B cell (primary cell): ENCODE results near the gene TBX1. TPM values are rescaled to one million over a fixed set of nuclear protein-coding genes. Genes with fewer than 3 reads are reported as not detected.
"Not testable (repeated sequence)": the region's sequence is repeated elsewhere in the genome, so short reads cannot be mapped to it uniquely, and the experiment has no call there.

Experiments used
- ATAC-seq: fragments of 200-7000 bp; cut with Tn5 transposase; one replicate; pipeline ENCODE4 v1.10.0; 2021; ENCODE audit warnings: low read depth, mild to moderate bottlenecking, moderate number of reproducible peaks, moderate library complexity
- CTCF ChIA-PET: fragments of 350-600 bp; sonication (Branson Sonifier 250); formaldehyde crosslinking; loops from one replicate; lab custom pipeline; 2021; ENCODE audit warnings: antibody characterized with exemption, inconsistent platforms; lab: Charles Lee
- POLR2A ChIA-PET: fragments of 350-600 bp; sonication (Branson Sonifier 250); formaldehyde crosslinking; loops from one replicate; lab custom pipeline; 2021; ENCODE audit warnings: antibody characterized with exemption; lab: Charles Lee
- DNase-seq: peaks from one replicate; pipeline ENCODE4 v3.0.0; 2013
- H2AFZ ChIP-seq: 2 replicates; pipeline ENCODE4 v1.6.1; 2012; ENCODE audit warnings: mild to moderate bottlenecking, low read depth, low read length; ENCODE audit not compliant: insufficient read depth, poor library complexity, severe bottlenecking
- H3K27ac ChIP-seq, 2 donors: 1 replicate in 1 of 2; 2 replicates in 1 of 2; pipeline ENCODE4 v1.5.1; 2012 to 2013; ENCODE audit warnings: low read length in 2 of 2, mild to moderate bottlenecking in 2 of 2, moderate library complexity in 1 of 2
- H3K27me3 ChIP-seq, 4 experiments: fragments of 200-600 bp in 1 of 4; sonication (generic) in 1 of 4; replicated peaks in 1 of 4; 1 replicate in 2 of 4; 2 replicates in 2 of 4; pipeline versions ENCODE4 v1.6.1 to v1.7.0; 2013 to 2016; ENCODE audit warnings: low read length in 3 of 4, mild to moderate bottlenecking in 2 of 4, mixed read lengths in 1 of 4, moderate library complexity in 1 of 4; ENCODE audit not compliant: insufficient read depth in 4 of 4, control insufficient read depth in 3 of 4; ENCODE audit errors: control extremely low read depth in 1 of 4
- H3K36me3 ChIP-seq, 2 experiments: replicated peaks in 1 of 2; 1 replicate in 1 of 2; 2 replicates in 1 of 2; pipeline versions ENCODE4 v1.6.1 to v1.7.1; 2013; ENCODE audit warnings: low read length in 1 of 2; ENCODE audit not compliant: insufficient read depth in 2 of 2, control insufficient read depth in 1 of 2; ENCODE audit errors: control extremely low read depth in 1 of 2, extremely low read depth in 1 of 2
- H3K4me1 ChIP-seq, 2 donors: fragments of 200-600 bp in 1 of 2; sonication (generic) in 1 of 2; 1 replicate in 1 of 2; 2 replicates in 1 of 2; pipeline versions ENCODE4 v1.5.1 to v1.6.1; 2013 to 2017; ENCODE audit warnings: low read length in 2 of 2; ENCODE audit not compliant: control insufficient read depth in 2 of 2, insufficient read depth in 2 of 2
- H3K4me2 ChIP-seq: replicated peaks from 2 replicates; pipeline ENCODE3; 2012; ENCODE audit warnings: mild to moderate bottlenecking, low read depth, low read length; ENCODE audit not compliant: poor library complexity, severe bottlenecking
- H3K4me3 ChIP-seq, 5 experiments: fragments of 200-600 bp in 1 of 5; sonication (generic) in 1 of 5; 1 replicate in 3 of 5; 2 replicates in 2 of 5; pipeline versions ENCODE4 v1.5.1 to v1.7.0; 2011 to 2016; ENCODE audit warnings: low read length in 4 of 5, mild to moderate bottlenecking in 4 of 5, low read depth in 2 of 5, control low read depth in 1 of 5, moderate library complexity in 1 of 5; ENCODE audit not compliant: insufficient read depth in 1 of 5; ENCODE audit errors: control extremely low read depth in 1 of 5, extremely low read depth in 1 of 5
- H3K79me2 ChIP-seq: fragments of 200-600 bp; sonication (generic); one replicate; pipeline ENCODE4 v1.6.0; 2016; ENCODE audit warnings: low read length; ENCODE audit not compliant: control insufficient read depth, insufficient read depth
- H3K9ac ChIP-seq: fragments of 200-600 bp; sonication (generic); 2 replicates; pipeline ENCODE4 v1.6.1; 2017; ENCODE audit warnings: mild to moderate bottlenecking, low read length, moderate library complexity
- H3K9me3 ChIP-seq, 3 donors: one replicate each; pipeline versions ENCODE4 v1.6.1 to v1.7.1; 2013; ENCODE audit warnings: low read length in 2 of 3; ENCODE audit not compliant: control insufficient read depth in 2 of 3, insufficient read depth in 1 of 3; ENCODE audit errors: control extremely low read depth in 1 of 3
- H4K20me1 ChIP-seq: 2 replicates; pipeline ENCODE4 v1.6.0; 2012; ENCODE audit warnings: mild to moderate bottlenecking, low read length; ENCODE audit not compliant: insufficient read depth, control insufficient read depth, poor library complexity, severe bottlenecking
- H3K27ac Mint-ChIP-seq: one replicate; pipeline ENCODE4 v1.8.0; 2021; ENCODE audit warnings: mixed read lengths
- H3K27me3 Mint-ChIP-seq: one replicate; pipeline ENCODE4 v1.8.0; 2021; ENCODE audit warnings: mixed read lengths
- H3K4me1 Mint-ChIP-seq: one replicate; pipeline ENCODE4 v1.8.0; 2021; ENCODE audit warnings: mixed read lengths
- H3K4me3 Mint-ChIP-seq: one replicate; pipeline ENCODE4 v1.8.0; 2021; ENCODE audit warnings: mixed read lengths
- H3K9me3 Mint-ChIP-seq: one replicate; pipeline ENCODE4 v1.8.0; 2022; ENCODE audit warnings: mixed read lengths; ENCODE audit not compliant: insufficient read depth
- CTCF ChIP-seq: fragments of 200-600 bp; IDR thresholded peaks from one replicate; pipeline ENCODE4 v1.8.0; 2022; ENCODE audit warnings: antibody characterized with exemption, mild to moderate bottlenecking
- EZH2 ChIP-seq: IDR thresholded peaks from 2 replicates; pipeline ENCODE4 v1.6.1; 2012; ENCODE audit warnings: borderline replicate concordance, low read depth, mild to moderate bottlenecking, moderate library complexity, low read length; ENCODE audit not compliant: insufficient read depth, poor library complexity, severe bottlenecking
- WGBS: methylation state at CpG from one replicate; pipeline ENCODE4 v1.1.5; 2013; ENCODE audit warnings: missing lambda C conversion rate; ENCODE audit not compliant: insufficient coverage; 5-methylcytosine and 5-hydroxymethylcytosine counted together
- intact Hi-C: fragments of 100-400 bp; cut with micrococcal nuclease; formaldehyde crosslinking; loops from one replicate; pipeline ENCODE4 v1.10.0; 2022
- polyA plus RNA-seq: library from polyadenylated mRNA; depleted of rRNA; stranded (reverse); fragments of >200 nt; gene quantifications from 2 replicates; pipeline ENCODE4 v1.2.3, GENCODE V29; 2012
- total RNA-seq, 2 donors: library from RNA; stranded (reverse); fragments of 120-200 nt in 1 of 2; gene quantifications; 1 replicate in 1 of 2; 2 replicates in 1 of 2; pipeline versions ENCODE4 v1.2.3 to v1.2.4, GENCODE V29; 2013 to 2022

The TBX1 gene
- total and polyA plus RNA-seq, 2 donors (not counting 1 experiment from before 2014, with no cell fraction given), result not detected

DNA sequence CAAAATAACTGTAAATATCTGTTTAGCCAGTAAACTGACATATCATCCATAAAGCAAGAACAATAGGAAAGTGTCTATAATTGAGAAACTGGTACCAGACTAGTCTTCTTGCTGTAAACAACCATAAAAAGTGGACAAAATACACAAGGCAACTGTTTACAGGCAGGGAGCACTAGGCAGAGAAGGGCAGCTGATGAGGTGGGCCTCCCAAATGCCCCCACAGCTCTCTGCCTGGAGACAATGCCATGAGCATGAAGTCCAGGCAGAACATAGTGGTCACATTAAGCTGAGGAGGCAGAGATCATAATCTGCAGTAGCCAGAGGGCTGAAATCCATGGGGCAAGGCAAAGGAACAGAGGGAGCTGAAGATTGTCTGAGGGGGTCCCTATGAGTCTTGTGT, 30.7 kb downstream of the TBX1 start:
- CTCF ChIA-PET, result interaction anchor here (2.6 kb wide), 1 partner anchor 61 kb away, joined by 9 read pairs; no protein-coding TSS in a partner anchor
- no peaks in the 10 kb centered on the region for H3K27me3 Mint-ChIP-seq

DNA sequence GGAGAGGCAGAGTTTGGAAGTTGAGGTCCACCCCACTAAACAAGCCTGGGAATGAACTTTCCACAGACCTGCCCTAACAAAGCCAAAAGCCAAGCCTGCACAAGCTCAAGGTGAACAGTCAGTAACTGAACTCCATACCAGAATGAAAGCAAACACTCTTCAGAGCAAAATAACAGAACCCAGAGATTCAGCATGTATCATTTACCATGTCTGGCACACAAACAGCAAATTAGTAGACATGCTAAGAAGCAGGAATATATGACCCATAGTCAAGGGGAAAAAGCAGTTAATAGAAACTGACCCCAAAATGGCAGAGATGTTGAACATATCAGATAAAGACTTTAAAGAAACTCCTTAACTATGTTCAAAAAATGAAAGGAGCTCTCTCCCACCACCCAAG, 31.3 kb downstream of the TBX1 start:
- DNase-seq (no peak), ATAC-seq (no peak)
- H3K9ac ChIP-seq, result no peak overlapping the region
- no peak overlapping the region for H3K4me3 Mint-ChIP-seq
- H3K27ac ChIP-seq, result no peak overlapping the region
- no peaks in the 10 kb centered on the region for H3K4me1 Mint-ChIP-seq
- no peak overlapping the region for H2AFZ ChIP-seq
- peaks cover 4% of the 10 kb centered on the region for H3K9me3 Mint-ChIP-seq
- TF ChIP-seq CTCF, result no peak
- no peak for TF ChIP-seq EZH2
- no peaks in the 10 kb centered on the region for H4K20me1 ChIP-seq
- POLR2A ChIA-PET, result no interaction called here
- peaks cover 0 to 25% (median 5%) of the 10 kb centered on the region in 3 donors for H3K9me3 ChIP-seq
- no peaks in the 10 kb centered on the region for H3K79me2 ChIP-seq
- intact Hi-C loops, result no loop called here
- no peak overlapping the region for H3K4me2 ChIP-seq
- H3K36me3 ChIP-seq, result peaks cover 0 to 3% of the 10 kb centered on the region in 2 experiments
- no peaks in the 10 kb centered on the region for H3K27me3 Mint-ChIP-seq
- no peaks in the 10 kb centered on the region for H3K27me3 ChIP-seq
- CTCF ChIA-PET, result interaction anchor here (2.6 kb wide), 1 partner anchor 61 kb away, joined by 9 read pairs; no protein-coding TSS in a partner anchor
- H3K27ac Mint-ChIP-seq, result no peak overlapping the region
- H3K4me1 ChIP-seq, result no peaks in the 10 kb centered on the region
- no peak overlapping the region for H3K4me3 ChIP-seq

More for the DNA sequence above, 30.7 kb downstream of the TBX1 start:
- Mint-ChIP-seq H3K4me3 (no peak overlapping the region), H3K4me1 (no peaks in the 10 kb centered on the region), H3K9me3 (peaks cover 4% of the 10 kb centered on the region), H3K27ac (no peak overlapping the region)
- Histone ChIP-seq H3K4me3 (no peak overlapping the region), H2AFZ (no peak overlapping the region), H3K27me3 (no peaks in the 10 kb centered on the region), H3K9me3 (peaks cover 0 to 25% (median 5%) of the 10 kb centered on the region in 3 donors), H4K20me1 (no peaks in the 10 kb centered on the region), H3K36me3 (peaks cover 0 to 3% of the 10 kb centered on the region in 2 experiments), H3K9ac (no peak overlapping the region), H3K4me2 (no peak overlapping the region), H3K79me2 (no peaks in the 10 kb centered on the region), H3K4me1 (no peaks in the 10 kb centered on the region), H3K27ac (no peak overlapping the region)
- TF ChIP-seq EZH2, result no peak
- TF ChIP-seq CTCF, result no peak
- DNase-seq (no peak), ATAC-seq (no peak)
- intact Hi-C loops, result no loop called here
- POLR2A ChIA-PET, result no interaction called here

DNA sequence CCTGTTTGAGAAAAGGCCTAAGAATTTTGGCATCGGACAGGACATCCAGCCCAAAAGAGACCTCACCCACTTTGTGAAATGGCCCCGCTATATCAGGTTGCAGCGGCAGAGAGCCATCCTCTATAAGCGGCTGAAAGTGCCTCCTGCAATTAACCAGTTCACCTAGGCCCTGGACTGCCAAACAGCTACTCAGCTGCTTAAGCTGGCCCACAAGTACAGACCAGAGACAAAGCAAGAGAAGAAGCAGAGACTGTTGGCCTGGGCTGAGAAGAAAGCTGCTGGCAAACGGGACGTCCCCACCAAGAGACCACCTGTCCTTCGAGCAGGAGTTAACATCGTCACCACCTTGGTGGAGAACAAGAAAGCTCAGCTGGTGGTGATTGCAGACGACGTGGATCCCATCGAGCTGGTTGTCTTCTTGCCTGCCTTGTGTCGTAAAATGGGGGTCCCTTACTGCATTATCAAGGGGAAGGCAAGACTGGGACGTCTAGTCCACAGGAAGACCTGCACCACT, 31.9 kb downstream of the TBX1 start:
- H3K4me3 ChIP-seq, H3K9ac ChIP-seq, H3K4me3 Mint-ChIP-seq, H2AFZ ChIP-seq, H4K20me1 ChIP-seq, H3K4me1 ChIP-seq, H3K9me3 Mint-ChIP-seq, DNase-seq, H3K27me3 ChIP-seq, H3K4me2 ChIP-seq, H3K36me3 ChIP-seq, H3K27ac Mint-ChIP-seq, H3K27me3 Mint-ChIP-seq, ATAC-seq, H3K79me2 ChIP-seq, POLR2A ChIA-PET, H3K27ac ChIP-seq, H3K4me1 Mint-ChIP-seq, intact Hi-C loops: not testable (repeated sequence)
- 100% methylated on average over 4 of the region's 13 CpGs for WGBS
- H3K9me3 ChIP-seq, result peaks cover 0 to 25% (median 5%) of the 10 kb centered on the region in 3 donors
- CTCF ChIA-PET, result interaction anchor here (1.2 kb wide), 1 partner anchor 118 kb away, joined by 4 read pairs; no protein-coding TSS in a partner anchor
